DOHH2 (cell line): ENCODE data around the gene FXYD1.

Experiments
- CTCF ChIP-seq: fragments of 200-600 bp; sonication (generic); IDR thresholded peaks from one replicate; pipeline ENCODE4 v1.5.1; 2014; ENCODE audit warnings: antibody characterized with exemption, mild to moderate bottlenecking, low read depth, low read length; ENCODE audit not compliant: poor library complexity, severe bottlenecking
- EZH2phosphoT487 ChIP-seq: fragments of 200-600 bp; sonication (generic); IDR thresholded peaks from 2 replicates; pipeline ENCODE4 v1.6.1; 2017; ENCODE audit warnings: borderline replicate concordance, mild to moderate bottlenecking, antibody characterized with exemption, low read length, moderate library complexity, mixed read lengths

- TF ChIP-seq EZH2phosphoT487 (no peak), CTCF (no peak)
These were observed 6.4 kb upstream of the FXYD1 start for GRCh38 chr19:35132254-35132653.
